Epithelial cell of proximal tubule (primary cell): ENCODE measurements around the gene GPR158. TPM values are rescaled to one million over a fixed set of nuclear protein-coding genes. Genes with fewer than 3 reads are reported as not detected.
A peak's percentile ranks its signal among the peaks of the same experiment; 100 is the strongest.

ENCODE experiments used
- DNase-seq: peaks from one replicate; pipeline ENCODE4 v3.0.0-alpha.2; 2011; ENCODE audit warnings: low read depth
- H3K4me3 ChIP-seq: 2 replicates; pipeline ENCODE4 v1.5.1; 2011; ENCODE audit warnings: low read depth, mild to moderate bottlenecking, low read length
- total RNA-seq: library from RNA; depleted of rRNA; stranded (reverse); fragments of >200 nt; gene quantifications from 2 replicates; pipeline ENCODE4 v1.2.3, GENCODE V29; 2015
- TF ChIP-seq, protein P1 (sequence below): conservative IDR thresholded peaks from 2 replicates; pipeline ENCODE4 v1.5.1; 2012; ENCODE audit warnings: low read depth, mild to moderate bottlenecking, low read length

GPR158 gene
- total RNA-seq, 1 donor from 2014 or later = not detected

DNA sequence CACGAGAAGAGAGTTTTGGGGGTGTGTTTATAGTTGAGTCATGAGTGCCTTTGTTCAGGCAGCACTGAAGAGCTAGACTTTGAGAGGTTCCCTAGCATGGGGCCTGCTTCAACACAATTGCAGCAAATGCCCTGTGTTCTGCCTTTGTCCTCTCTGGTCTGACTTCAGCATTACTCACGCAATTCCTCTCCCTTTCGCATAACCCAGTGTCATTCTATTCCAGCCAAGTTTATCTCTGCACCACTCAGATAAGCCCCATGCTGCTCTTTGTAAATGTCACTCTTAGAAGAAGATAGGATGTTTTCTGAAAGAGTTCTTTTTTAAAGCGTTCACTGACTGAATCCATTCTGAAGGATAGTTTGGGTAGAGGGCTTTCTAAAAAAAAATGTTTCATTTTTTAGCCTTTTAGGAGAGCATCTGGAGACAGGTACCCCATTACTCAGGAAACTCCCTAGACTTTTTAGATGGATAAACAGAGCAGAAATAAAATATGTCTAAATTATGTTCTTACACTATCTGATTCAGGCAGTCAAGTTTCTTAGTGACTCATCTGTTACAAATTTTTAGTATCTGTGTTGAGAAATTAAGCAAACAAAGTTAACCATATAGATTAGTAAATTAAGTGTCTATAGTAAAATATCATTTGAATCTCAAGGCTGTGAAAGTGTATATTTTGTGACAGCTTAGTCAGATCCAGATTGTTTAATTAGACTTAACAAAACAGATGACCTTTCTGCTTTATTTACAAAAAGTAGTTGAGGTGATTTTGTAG, 318.5 kb downstream of the GPR158 start:
- TF ChIP-seq, protein P1, sequence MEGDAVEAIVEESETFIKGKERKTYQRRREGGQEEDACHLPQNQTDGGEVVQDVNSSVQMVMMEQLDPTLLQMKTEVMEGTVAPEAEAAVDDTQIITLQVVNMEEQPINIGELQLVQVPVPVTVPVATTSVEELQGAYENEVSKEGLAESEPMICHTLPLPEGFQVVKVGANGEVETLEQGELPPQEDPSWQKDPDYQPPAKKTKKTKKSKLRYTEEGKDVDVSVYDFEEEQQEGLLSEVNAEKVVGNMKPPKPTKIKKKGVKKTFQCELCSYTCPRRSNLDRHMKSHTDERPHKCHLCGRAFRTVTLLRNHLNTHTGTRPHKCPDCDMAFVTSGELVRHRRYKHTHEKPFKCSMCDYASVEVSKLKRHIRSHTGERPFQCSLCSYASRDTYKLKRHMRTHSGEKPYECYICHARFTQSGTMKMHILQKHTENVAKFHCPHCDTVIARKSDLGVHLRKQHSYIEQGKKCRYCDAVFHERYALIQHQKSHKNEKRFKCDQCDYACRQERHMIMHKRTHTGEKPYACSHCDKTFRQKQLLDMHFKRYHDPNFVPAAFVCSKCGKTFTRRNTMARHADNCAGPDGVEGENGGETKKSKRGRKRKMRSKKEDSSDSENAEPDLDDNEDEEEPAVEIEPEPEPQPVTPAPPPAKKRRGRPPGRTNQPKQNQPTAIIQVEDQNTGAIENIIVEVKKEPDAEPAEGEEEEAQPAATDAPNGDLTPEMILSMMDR = no peak
- H3K4me3 ChIP-seq = no peak overlapping the region
- peak; percentile 22 for DNase-seq

DNA sequence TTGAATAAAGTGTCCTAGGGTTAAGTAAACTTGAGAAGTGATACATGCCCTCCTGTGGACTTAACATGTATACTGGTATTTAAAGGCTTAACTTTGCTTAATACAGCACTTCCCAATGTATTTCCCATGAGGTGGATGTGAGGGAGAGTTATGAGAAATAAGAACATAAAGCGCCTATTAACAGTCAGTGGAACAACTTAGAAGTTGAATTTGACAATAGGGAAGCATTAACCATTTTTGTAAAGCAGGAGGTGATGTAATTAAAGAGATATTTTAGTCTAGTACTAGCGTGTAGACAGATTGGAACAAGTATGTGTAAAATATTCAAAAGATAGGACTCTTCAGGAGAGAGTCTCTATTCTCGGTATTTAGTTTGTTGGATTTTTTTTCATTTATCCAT, 322.4 kb downstream of the GPR158 start:
- TF ChIP-seq, protein P1 = no peak
- no peak for DNase-seq

DNA sequence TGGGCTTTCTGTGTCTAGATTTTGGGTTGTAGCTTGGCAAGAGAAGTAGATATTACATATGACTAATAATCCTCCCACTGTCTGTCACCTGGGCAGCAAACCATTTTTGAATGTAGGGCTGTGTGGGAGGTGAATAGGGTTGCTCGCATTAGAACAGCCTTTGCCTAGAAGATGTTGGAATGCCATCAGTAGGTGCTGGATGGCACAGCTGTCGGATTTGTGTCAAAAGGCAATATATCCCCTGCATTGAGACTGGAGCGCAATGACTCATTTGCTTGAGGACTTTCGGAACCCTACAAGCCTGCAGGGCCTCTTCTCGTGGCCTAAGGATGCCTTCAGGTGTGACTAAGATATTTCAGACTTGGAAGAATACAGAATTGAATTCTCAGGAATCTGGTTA, 323.8 kb downstream of the GPR158 start:
- no peak for DNase-seq
- no peak overlapping the region for H3K4me3 ChIP-seq
- TF ChIP-seq, protein P1 = no peak

More for the DNA sequence above, 322.4 kb downstream of the GPR158 start:
- H3K4me3 ChIP-seq = no peak overlapping the region

DNA sequence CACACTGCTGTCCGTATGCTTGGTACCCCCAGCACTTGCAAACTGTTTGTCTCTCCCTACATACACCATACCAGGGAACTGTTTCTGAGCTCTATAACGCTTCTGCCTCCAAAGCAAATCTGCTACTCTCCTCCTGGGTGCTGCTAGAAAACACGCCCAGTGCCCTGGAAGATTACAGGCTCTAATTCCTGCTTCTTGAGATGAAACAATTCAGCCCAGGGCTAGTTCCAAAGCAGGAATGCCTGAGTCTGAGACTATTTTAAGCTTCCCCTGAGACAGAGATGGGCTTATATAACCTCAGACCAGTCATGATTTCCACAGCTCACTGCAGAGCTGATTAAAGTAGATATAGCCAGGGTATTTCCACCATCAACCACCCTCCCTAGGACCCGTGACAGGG, 327.1 kb downstream of the GPR158 start:
- TF ChIP-seq, protein P1 = no peak
- H3K4me3 ChIP-seq = no peak overlapping the region
- DNase-seq = no peak

DNA sequence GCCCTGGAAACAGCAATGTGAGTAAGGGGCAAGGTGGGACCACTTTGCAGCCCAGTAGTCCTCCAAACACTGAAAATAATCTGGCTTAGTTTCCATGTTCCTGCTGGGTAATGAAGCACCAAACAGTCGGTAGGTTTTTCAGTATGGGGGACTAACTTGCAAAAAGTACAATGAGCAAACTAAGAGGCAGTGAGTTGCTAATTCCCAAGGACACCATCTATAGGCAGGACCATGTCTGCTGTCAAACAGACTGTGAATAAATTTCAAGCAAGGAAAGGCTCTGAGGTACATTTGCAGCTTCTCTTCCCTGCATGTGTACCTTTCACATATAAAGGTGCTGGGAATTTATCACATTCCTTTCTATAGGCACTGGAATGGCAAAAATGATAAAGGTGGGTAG, 327.7 kb downstream of the GPR158 start:
- TF ChIP-seq, protein P1 = no peak
- DNase-seq = no peak
- no peak overlapping the region for H3K4me3 ChIP-seq

DNA sequence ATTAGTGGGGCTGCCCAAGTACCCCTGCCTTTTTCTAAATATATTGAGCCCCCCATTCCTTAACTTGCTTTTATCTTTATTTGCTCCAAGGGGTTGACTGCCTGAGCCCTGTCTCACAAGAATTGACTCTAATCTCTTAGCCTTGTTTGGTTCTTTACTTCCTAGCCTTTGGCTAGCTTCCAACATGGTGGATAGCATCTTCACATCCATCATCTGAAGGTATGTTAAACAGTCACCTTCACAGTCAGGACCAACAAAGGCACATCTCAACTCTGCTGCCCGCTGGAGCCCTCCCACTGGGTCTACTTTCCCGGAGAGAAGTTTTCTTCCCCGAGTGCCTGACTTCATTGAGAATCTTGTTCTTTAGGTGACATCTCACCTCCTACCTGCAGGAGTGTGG, 329.5 kb downstream of the GPR158 start:
- TF ChIP-seq, protein P1 = no peak
- H3K4me3 ChIP-seq = no peak overlapping the region

DNA sequence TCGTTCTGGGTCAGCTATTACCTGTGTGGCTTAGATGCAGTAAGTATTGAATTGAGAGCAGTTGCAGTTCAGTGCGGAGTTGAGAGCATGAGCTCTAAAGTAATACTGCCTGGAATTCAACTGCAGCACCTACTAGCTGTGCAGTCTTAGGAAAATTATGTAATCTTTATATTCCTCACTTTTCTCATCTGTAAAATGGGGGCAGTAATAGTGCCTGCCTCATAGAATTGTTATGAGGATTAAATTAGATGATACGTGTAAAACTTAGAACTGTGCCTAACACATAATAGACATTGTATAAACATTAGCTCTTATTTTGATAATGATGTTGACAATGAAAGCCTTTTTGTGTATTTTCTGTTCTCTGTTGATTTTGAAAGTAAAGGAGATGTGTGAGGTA, 330.0 kb downstream of the GPR158 start:
- no peak for DNase-seq
- H3K4me3 ChIP-seq = no peak overlapping the region
- TF ChIP-seq, protein P1 = no peak

More for the DNA sequence above, 329.5 kb downstream of the GPR158 start:
- DNase-seq = no peak
